ENCODE measurements around the gene DLG2.

Gene DLG2

GRCh38 chr11:83538286-83538685 is 2088.9 kb downstream of the DLG2 start:
- no peak for DNase-seq

- peak in 1 of 2 experiments; percentile 9 for DNase-seq
Observed at GRCh38 chr11:83537131-83537610, 2090.0 kb downstream of the DLG2 start.

DNA sequence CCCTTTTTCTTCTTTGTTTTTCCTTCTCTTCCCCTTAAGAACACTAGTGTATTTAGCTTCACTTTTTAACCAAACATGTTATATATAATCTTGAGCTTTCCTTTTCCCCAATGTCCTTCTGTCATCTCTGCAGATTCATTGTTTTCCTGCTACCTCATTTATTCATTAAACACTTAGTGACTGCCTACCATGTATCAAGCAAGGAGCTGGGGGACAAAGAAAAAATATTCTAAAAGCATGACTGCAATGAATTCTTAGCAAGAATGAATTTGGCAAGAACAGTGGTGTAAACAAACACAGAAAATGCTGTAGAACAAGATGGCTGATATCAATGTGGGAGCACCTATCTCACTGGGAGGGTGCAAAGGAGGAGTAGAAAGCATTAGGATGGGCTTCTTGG is 2094.0 kb downstream of the DLG2 start:
- no peak for DNase-seq

DNA sequence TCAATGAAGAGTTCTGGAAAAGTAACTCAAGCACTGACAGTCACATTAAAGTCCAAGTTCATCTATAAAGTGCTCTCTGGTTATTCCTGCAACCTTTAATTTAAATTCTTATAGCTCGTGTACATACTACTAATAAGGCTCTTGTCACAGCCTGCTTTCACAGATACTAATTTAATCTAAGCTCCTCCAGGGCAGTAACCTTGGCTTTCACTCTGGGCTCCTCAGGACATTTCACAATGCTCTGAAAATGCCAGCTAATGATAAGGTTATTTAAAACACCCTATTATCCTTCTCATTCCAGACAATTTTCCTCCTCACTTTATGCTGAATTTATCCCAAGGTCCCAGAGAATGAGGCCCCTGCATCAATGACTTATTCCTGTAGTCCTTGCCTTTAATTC is 2098.3 kb downstream of the DLG2 start:
- no peak for DNase-seq

DNA sequence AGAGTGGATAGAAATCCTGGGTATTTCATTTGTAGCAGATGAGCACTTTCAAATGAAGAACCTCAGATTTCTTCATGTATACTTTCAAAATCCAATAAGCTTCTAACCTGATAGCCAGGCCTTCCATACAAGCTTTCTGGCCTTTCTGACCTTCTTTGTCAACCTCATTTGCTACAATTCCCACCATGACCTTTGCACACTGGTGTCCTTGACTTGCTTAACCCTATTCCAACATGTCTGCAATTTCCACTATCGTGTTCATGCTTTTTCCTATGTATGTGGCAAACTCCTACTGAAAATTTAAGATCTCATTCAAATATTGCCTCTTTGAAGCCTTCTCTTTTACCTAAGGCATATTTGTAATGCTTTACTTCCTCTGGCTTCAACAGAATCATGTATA is 2098.9 kb downstream of the DLG2 start:
- no peak for DNase-seq

- no peak for DNase-seq
Observed at GRCh38 chr11:83523676-83524075, 2103.5 kb downstream of the DLG2 start.

DNA sequence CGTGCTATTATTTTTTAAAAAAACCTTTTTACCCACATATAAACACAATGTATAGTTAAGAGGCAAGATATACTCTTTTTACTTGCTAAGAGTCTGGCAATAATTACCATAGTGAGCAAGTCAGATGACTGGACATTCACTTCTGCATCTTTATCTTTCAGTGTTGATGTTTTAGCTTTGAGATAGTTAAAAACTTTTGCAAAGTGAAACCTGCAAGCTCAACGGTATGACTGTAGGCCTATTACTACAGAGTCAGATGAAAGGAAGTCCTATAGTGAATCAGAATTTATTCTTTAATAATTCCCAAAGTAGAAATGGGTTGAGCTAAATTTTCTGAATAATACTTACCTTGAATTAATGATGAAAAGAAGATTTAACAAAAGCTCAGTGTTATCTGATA is 2104.2 kb downstream of the DLG2 start:
- DNase-seq = no peak

DNA sequence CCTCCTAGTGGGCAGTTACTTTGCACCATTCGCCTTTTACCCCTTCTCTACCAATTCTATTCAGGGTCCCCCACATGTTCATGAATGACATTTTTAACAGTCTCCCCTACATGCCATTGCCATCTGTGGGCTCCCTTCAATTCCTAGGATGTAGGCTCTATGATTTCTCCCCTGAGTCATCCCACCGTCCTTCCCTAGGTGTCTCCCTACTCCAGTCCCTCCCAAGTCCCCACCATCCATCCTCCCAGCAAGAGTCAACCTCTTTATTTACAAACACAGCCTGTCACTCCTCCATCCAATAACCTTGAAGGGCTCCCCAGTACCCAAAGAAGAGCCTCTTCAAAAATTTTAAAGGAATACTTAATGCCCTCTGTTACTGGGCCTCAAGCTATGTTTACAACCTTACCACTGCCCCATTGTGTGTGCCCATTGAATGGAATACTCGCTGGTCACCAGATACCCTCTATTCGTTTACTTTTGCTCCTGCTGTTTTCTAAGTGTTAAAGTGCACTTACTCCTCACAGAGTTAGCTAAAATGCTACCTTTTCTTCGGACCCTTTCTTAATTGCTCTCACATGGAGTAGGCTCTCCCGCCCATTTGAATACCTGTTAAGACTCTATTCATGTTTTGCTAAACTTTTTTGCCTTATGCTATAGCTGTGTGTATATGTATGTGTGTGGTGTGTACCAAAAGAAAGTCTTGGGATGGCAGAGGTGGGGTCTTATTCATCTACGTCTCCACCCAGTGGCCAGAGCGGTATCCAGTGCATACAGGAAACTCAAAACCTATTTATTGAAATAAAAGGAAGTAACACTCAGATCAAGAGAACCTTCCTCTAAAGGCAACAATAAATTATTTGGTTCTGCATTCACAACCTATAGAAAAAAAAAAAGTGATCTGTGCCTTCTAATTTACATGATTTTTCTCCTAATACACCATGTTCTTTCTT is 2105.2 kb downstream of the DLG2 start:
- DNase-seq = peak; percentile 2 to 38

DNA sequence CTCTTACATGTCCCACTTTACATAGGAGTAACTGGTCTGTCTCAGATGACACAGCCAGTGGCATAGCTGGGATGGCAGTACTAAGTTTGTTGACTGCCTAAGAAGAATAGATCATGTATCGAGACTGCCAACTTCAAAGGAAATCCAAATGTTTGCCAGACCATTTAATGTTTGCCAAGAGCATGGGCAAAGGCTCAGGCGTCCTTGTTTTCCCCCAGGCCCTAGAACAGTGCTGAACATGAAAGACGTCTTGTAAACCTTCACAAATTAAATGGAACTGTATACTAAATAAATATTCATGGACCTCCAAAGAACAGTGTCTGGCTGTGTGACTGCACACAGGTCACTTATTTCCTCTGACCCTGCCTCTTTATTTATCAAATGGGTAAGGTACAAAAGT is 2106.3 kb downstream of the DLG2 start:
- no peak for DNase-seq

- no peak for DNase-seq
Observed at GRCh38 chr11:83511646-83512045, 2115.5 kb downstream of the DLG2 start.

GRCh38 chr11:83510530-83511460 is 2116.3 kb downstream of the DLG2 start:
- no peak for DNase-seq

GRCh38 chr11:83508804-83509203 is 2118.3 kb downstream of the DLG2 start:
- no peak for DNase-seq

DNA sequence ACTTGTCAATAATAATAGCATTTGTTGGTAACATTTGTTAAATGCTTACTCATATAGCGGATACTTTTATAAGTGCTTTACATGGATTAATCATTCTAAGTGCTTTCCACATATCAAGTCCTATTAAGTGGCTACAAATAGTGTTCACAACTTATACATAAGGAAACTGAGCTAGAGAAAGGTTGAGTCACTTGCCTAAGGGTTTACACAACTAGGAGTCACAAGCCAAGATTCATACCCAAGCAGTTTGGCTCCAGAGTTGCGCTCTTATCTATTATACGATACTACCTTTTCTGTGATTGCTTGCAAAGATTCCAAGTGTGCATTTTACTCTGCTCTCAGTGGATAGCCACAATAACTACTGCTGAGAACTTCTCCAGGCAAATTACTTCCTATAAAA is 2125.1 kb downstream of the DLG2 start:
- DNase-seq = no peak

GRCh38 chr11:83493917-83494316 is 2133.2 kb downstream of the DLG2 start:
- DNase-seq = peak in 1 of 2 experiments; percentile 18

DNA sequence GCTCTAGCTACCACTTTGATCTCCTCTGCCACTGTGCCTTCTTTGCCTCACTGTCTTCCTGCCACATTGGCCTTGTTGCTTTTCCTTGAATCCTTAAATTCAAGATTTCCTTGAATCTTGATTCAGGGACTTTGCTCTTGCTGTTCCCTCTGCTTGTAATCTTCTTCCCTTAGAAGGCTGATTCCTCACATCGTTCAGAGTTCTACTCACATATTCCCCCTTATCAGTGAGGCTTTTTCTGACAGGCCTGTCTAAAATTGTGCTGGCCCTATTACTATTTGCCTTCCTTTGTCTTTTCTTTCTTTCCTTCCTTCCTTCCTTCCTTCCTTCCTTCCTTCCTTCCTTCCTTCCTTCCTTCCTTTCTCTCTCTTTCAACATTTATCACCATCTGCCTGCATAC is 2134.1 kb downstream of the DLG2 start:
- DNase-seq = no peak

- DNase-seq = no peak
Observed at GRCh38 chr11:83483808-83484207, 2143.3 kb downstream of the DLG2 start.

- DNase-seq = no peak
Observed at GRCh38 chr11:83480811-83481210, 2146.3 kb downstream of the DLG2 start.

- DNase-seq = no peak
Observed at GRCh38 chr11:83480251-83480650, 2146.9 kb downstream of the DLG2 start.

- DNase-seq = no peak
Observed at GRCh38 chr11:83477772-83478171, 2149.4 kb downstream of the DLG2 start.

GRCh38 chr11:83475760-83476159 is 2151.4 kb downstream of the DLG2 start:
- DNase-seq = no peak

DNA sequence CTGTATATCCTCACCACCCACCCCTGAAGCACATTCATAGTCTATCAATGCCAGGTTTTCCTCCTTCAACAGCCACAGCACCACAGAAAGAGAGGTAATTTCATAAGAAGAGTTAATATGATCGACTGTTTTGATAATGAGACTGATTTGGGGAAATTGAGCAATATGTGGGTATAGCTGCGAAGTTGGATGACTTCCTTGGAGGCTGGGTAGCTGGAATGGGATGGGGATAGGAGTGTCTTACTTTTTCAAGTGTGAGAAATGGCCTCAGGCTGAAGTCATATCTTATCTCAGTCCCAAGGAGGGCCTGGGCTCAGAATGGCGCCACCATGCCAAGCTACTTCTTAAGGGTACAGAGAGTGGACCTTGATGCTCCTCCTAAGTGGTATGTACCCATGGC is 2153.4 kb downstream of the DLG2 start:
- no peak for DNase-seq

DNA sequence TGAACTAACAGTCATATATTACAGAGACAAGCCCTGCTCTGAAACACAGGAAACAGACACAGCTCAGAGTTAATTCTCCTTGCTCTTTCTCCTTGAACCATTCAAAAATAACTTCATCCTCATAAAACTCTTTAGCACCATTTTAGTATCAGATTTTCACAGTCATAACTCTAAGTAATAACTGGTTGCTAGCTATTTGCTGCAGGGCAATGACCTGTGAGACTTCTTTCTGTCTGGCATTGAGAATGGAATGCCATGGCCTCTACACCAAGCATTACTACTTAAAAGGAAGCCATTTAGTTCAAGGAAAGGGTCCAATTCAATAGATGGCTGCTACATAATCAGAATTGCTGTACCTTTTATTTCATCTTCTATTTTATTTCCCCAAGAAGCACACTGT is 2154.3 kb downstream of the DLG2 start:
- DNase-seq = no peak

Measured in NCI-H524 (cell line).